ENCODE measurements around the gene FSTL5.
A peak's percentile ranks its signal among the peaks of the same experiment; 100 is the strongest.

FSTL5 gene

DNA sequence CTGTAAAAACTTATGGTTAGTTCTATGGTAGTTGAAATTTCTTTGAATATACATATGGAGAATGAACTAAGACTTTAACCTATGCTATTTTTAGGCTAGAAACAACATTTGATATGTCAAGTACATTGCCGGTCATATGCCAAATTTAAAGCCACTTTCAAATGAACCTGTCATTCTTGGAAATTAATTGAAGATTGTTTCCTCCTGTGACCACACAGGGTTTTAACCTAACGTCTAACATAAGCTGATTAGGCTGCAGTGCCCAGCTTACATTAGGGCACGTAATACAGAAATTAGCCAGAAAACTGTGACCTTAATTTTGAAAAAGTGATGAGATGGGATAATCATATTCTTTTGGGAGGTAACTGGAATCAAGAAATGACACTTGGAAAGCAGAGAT, 645.9 kb downstream of the FSTL5 start:
- ATAC-seq (no peak), DNase-seq (ENCODE audit: low spot score in 2 of 2) (no peak)
- H3K36me3 Mint-ChIP-seq = no peaks in the 10 kb centered on the region
- H3K4me3 Mint-ChIP-seq = no peak overlapping the region
- no peak overlapping the region for H3K27ac Mint-ChIP-seq
- H3K9me3 Mint-ChIP-seq = peaks cover 8% of the 10 kb centered on the region
- no peaks in the 10 kb centered on the region for H3K4me1 Mint-ChIP-seq

DNA sequence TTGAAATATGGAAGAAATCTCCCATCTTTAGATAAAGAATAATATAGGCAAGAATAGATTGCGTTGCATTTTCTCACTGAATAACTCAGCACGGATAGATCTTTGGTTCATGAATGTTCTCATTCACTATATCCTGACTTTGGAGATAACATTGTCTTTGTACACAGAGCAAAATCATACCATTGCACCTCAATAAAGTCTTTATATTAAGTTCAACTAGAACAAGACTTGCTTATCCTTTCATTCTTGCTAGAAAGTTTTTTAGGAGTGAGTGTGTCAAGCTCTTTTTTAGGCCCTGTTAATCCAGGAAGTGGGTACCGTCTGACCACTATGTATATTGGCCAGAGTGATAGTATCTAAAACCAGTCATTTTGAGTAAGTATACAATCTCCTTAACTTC, 658.7 kb downstream of the FSTL5 start:
- Mint-ChIP-seq H3K4me1 (no peaks in the 10 kb centered on the region), H3K36me3 (no peaks in the 10 kb centered on the region), H3K4me3 (no peak overlapping the region), H3K27ac (no peak overlapping the region), H3K9me3 (peaks cover 8% of the 10 kb centered on the region)
- ATAC-seq (no peak), DNase-seq (ENCODE audit: low spot score in 2 of 2) (no peak)

GRCh38 chr4:161498155-161498554, 665.6 kb downstream of the FSTL5 start:
- Mint-ChIP-seq H3K4me1 (no peaks in the 10 kb centered on the region), H3K4me3 (no peak overlapping the region), H3K9me3 (peaks cover 9% of the 10 kb centered on the region), H3K27ac (no peak overlapping the region), H3K36me3 (no peaks in the 10 kb centered on the region)
- DNase-seq (ENCODE audit: low spot score in 2 of 2) (no peak), ATAC-seq (no peak)

DNA sequence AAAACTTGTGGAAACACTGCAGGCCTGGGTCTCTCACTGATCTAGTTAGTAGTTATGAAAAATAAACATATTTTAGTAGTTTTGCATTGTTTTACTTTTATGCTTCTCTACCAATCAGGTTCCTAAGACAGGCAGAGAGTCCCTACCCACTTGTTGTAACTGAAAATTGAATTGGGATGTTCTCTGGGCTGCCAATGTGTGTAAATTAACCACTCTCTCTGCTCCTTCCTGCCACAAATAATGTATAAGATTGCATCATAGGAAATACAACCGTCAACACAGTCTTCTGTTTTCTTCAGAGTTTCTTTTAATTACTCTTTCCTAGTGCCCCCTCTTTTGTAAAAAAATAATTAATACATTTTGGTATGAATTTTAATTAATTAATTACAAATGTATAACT, 677.3 kb downstream of the FSTL5 start:
- Mint-ChIP-seq H3K4me3 (no peak overlapping the region), H3K27ac (no peak overlapping the region), H3K36me3 (no peaks in the 10 kb centered on the region), H3K9me3 (peaks cover 5% of the 10 kb centered on the region), H3K4me1 (no peaks in the 10 kb centered on the region)
- ATAC-seq = no peak
- no peak for DNase-seq (ENCODE audit: low spot score in 2 of 2)

DNA sequence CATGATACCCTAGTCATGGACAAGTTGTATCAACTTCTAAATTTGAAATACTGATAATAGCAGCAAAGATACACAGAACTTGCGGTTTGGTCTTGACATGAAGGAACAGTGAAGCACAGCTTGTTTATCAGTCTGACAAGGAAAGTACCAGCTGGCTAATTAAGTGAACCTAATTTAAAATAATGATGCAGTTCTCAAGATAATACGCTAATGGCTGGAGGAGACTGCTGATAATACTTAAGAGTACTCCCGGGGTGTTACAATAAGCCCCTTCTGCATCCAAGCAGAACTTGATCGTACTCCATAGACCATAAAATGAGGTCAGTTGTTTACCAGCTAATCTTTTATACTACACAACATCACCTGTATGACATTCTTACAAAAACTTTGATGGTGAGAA, 697.5 kb downstream of the FSTL5 start:
- H3K36me3 Mint-ChIP-seq = no peaks in the 10 kb centered on the region
- ATAC-seq (no peak), DNase-seq (ENCODE audit: low spot score in 2 of 2) (no peak)
- no peak overlapping the region for H3K4me3 Mint-ChIP-seq
- H3K4me1 Mint-ChIP-seq = no peaks in the 10 kb centered on the region
- no peak overlapping the region for H3K27ac Mint-ChIP-seq
- H3K9me3 Mint-ChIP-seq = peaks cover 25% of the 10 kb centered on the region

- Mint-ChIP-seq H3K4me3 (no peak overlapping the region), H3K4me1 (no peaks in the 10 kb centered on the region), H3K36me3 (no peaks in the 10 kb centered on the region), H3K9me3 (peaks cover 16% of the 10 kb centered on the region), H3K27ac (no peak overlapping the region)
- ATAC-seq (no peak), DNase-seq (ENCODE audit: low spot score in 2 of 2) (no peak)
Observed at GRCh38 chr4:161463436-161463835, 700.4 kb downstream of the FSTL5 start.

DNA sequence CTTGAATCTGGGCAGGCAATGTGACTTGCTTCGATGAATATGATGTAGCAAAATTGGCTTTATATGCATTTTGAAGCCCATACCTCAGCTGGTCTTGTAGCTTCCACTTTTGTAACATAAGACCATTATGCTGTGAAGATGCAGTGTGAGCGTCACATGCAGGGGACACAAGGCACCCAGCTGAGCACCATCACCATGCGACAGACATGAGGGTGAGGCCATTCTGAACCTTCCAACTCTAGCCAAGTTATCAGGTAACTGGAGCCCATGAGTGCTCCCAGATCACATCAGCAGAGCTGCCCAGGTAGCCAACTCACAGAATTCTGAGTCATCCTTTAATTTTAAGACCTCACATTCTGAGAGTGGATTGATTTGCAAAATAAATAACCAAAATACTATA, 705.9 kb downstream of the FSTL5 start:
- Mint-ChIP-seq H3K27ac (no peak overlapping the region), H3K4me1 (no peaks in the 10 kb centered on the region), H3K36me3 (no peaks in the 10 kb centered on the region), H3K4me3 (no peak overlapping the region), H3K9me3 (peaks cover 13% of the 10 kb centered on the region)
- DNase-seq (ENCODE audit: low spot score in 2 of 2) (no peak), ATAC-seq (no peak)

DNA sequence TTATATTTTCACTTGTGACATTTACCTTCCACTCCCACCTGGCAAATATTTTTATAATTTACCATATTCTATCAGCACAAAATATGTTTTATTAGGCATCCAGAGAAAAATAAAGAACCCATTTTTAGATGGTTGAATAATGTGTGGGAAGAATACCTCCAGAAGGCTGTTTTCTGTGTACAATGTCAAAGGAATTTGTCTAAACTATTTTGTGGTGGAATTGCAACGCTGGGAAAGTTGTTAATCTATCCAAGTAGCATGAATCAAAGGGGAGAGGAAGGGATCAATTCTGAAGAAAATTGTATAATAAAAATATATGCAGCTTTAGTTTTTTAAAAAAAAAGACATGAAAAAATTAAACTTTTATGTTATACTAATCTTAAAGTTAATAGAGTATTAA, 706.5 kb downstream of the FSTL5 start:
- ATAC-seq = no peak
- no peaks in the 10 kb centered on the region for H3K4me1 Mint-ChIP-seq
- H3K9me3 Mint-ChIP-seq = peaks cover 9% of the 10 kb centered on the region
- no peak for DNase-seq (ENCODE audit: low spot score in 2 of 2)
- no peaks in the 10 kb centered on the region for H3K36me3 Mint-ChIP-seq
- H3K4me3 Mint-ChIP-seq = no peak overlapping the region
- H3K27ac Mint-ChIP-seq = no peak overlapping the region

GRCh38 chr4:161454860-161455259, 708.9 kb downstream of the FSTL5 start:
- Mint-ChIP-seq H3K27ac (no peak overlapping the region), H3K9me3 (peaks cover 8% of the 10 kb centered on the region), H3K36me3 (no peaks in the 10 kb centered on the region), H3K4me1 (no peaks in the 10 kb centered on the region), H3K4me3 (no peak overlapping the region)
- DNase-seq (ENCODE audit: low spot score in 2 of 2) = no peak
- ATAC-seq = no peak

- DNase-seq (ENCODE audit: low spot score in 2 of 2) = no peak
Observed at GRCh38 chr4:161448550-161449180, 715.1 kb downstream of the FSTL5 start.

DNA sequence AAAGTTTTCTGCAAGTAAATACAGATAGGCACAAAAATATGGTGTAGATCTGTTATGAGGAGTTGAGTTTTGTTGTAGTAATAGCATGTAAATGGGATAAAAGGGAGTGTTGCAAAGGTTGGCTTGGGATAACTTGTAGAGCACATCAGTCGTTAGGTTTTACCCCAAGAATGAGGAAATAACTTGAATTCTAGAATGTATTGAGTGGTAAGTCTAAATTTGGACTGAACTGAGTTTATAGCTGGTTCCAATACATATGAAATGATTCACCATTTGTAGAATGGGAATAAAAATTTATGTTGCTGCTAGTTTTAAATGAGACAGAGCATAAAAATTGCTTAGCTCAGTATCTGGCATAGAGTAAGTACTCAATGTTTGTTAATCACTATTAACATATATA, 719.2 kb downstream of the FSTL5 start:
- no peaks in the 10 kb centered on the region for H3K36me3 Mint-ChIP-seq
- no peak for ATAC-seq
- no peak overlapping the region for H3K4me3 Mint-ChIP-seq
- DNase-seq (ENCODE audit: low spot score in 2 of 2) = no peak
- H3K4me1 Mint-ChIP-seq = no peaks in the 10 kb centered on the region
- no peak overlapping the region for H3K27ac Mint-ChIP-seq
- peaks cover 20% of the 10 kb centered on the region for H3K9me3 Mint-ChIP-seq

More at GRCh38 chr4:161448550-161449180, 715.1 kb downstream of the FSTL5 start:
- H3K9me3 Mint-ChIP-seq = peaks cover 17% of the 10 kb centered on the region
- no peak overlapping the region for H3K27ac Mint-ChIP-seq
- no peak overlapping the region for H3K4me3 Mint-ChIP-seq
- H3K4me1 Mint-ChIP-seq = no peaks in the 10 kb centered on the region
- H3K36me3 Mint-ChIP-seq = no peaks in the 10 kb centered on the region
- ATAC-seq = no peak

GRCh38 chr4:161442921-161443320, 720.9 kb downstream of the FSTL5 start:
- DNase-seq (ENCODE audit: low spot score in 2 of 2) (no peak), ATAC-seq (no peak)
- Mint-ChIP-seq H3K36me3 (no peaks in the 10 kb centered on the region), H3K27ac (no peak overlapping the region), H3K4me3 (no peak overlapping the region), H3K9me3 (peaks cover 17% of the 10 kb centered on the region), H3K4me1 (no peaks in the 10 kb centered on the region)

DNA sequence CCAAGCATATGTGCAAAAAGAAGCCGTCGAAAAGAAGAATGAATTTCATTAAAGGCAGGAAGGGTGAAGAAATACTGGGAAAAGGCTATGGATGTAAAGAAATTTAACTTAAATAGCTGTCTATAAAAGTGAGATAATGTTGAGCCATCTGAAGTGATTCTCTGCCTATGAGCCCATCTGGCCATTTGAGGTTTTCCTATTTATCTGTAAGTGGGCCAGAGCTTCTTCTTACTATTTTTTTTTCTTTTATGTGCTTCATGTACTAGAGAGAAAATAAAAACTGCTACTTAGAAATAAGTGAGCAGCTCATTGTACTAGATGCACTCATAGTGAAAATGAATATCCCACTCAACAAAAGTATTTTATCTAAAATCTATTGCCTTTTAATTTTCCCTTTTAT, 725.7 kb downstream of the FSTL5 start:
- no peak for DNase-seq (ENCODE audit: low spot score in 2 of 2)
- Mint-ChIP-seq H3K4me3 (no peak overlapping the region), H3K9me3 (peaks cover 17% of the 10 kb centered on the region), H3K4me1 (no peaks in the 10 kb centered on the region), H3K27ac (no peak overlapping the region), H3K36me3 (no peaks in the 10 kb centered on the region)
- no peak for ATAC-seq

GRCh38 chr4:161428180-161428965, 735.4 kb downstream of the FSTL5 start:
- peak; percentile 24 for ATAC-seq
- H3K9me3 Mint-ChIP-seq = peaks cover 27% of the 10 kb centered on the region
- H3K27ac Mint-ChIP-seq = no peak overlapping the region
- no peak overlapping the region for H3K4me3 Mint-ChIP-seq
- no peaks in the 10 kb centered on the region for H3K36me3 Mint-ChIP-seq
- DNase-seq (ENCODE audit: low spot score in 2 of 2) = no peak
- no peaks in the 10 kb centered on the region for H3K4me1 Mint-ChIP-seq

DNA sequence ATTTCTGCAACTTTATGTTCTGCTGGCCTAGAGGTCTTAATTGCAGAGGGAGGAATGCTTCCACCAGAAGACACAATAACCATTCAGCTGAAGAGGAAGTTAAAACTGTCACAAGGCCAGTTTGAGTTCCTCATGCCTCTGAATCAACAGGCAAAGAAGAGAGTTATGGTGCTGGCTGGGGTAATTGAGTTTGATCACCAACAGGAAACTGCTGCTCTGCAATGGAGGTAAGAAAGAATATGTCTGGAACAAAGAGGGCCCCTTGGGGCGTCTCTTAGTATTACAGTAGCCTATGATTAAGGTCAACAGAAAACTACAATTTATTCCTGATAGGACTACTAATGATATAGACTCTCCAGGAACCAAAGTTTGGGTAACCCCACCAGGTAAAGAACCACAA, 744.0 kb downstream of the FSTL5 start:
- DNase-seq (ENCODE audit: low spot score in 2 of 2) (no peak), ATAC-seq (no peak)
- no peak overlapping the region for H3K27ac Mint-ChIP-seq
- H3K9me3 Mint-ChIP-seq = peaks cover 5% of the 10 kb centered on the region
- no peaks in the 10 kb centered on the region for H3K4me1 Mint-ChIP-seq
- no peak overlapping the region for H3K4me3 Mint-ChIP-seq
- no peaks in the 10 kb centered on the region for H3K36me3 Mint-ChIP-seq

DNA sequence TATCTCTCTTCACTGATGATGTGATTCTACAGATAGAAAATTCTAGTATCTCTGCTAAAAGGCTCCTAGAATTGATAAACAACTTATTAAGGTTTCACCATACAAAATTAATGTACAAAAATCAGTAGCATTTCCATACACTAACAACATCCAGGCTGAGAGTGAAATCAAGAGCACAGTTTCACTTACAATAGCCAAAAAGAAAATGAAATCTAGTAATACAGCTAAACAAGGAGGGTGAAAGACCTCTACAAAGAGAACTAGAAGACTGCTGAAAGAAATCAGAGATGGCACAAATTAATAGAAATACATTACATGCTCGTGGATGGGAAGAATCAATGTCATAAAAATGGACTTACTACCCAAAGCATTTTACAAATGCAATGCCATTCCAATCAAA, 751.9 kb downstream of the FSTL5 start:
- Mint-ChIP-seq H3K9me3 (peaks cover 15% of the 10 kb centered on the region), H3K27ac (no peak overlapping the region), H3K36me3 (no peaks in the 10 kb centered on the region), H3K4me3 (no peak overlapping the region), H3K4me1 (no peaks in the 10 kb centered on the region)
- DNase-seq (ENCODE audit: low spot score in 2 of 2) (no peak), ATAC-seq (no peak)

All from stimulated activated effector memory CD8-positive, alpha-beta T cell treated with anti-CD3 and anti-CD28 coated beads, Interleukin-12 subunit alpha, Interleukin-12 subunit beta, amount 100 ng/mL, for 72 hours (primary cell).